Fibroblast of peridontal ligament (primary cell): ENCODE measurements around the gene FRRS1.

ENCODE experiments used
- DNase-seq: peaks from one replicate; pipeline ENCODE4 v3.0.0-alpha.2; 2010; ENCODE audit errors: extremely low read depth

The FRRS1 gene

GRCh38 chr1:99675994-99676393 is 90.4 kb downstream of the FRRS1 start:
- no peak for DNase-seq

- no peak for DNase-seq
Observed at GRCh38 chr1:99675292-99675691, 91.1 kb downstream of the FRRS1 start.

- no peak for DNase-seq
Observed at GRCh38 chr1:99674115-99675064, 92.0 kb downstream of the FRRS1 start.

GRCh38 chr1:99673315-99673714 is 93.1 kb downstream of the FRRS1 start:
- peak; percentile 39 for DNase-seq

GRCh38 chr1:99672530-99673213 is 93.8 kb downstream of the FRRS1 start:
- peak; percentile 52 for DNase-seq

- DNase-seq: no peak
Observed at GRCh38 chr1:99672038-99672437, 94.4 kb downstream of the FRRS1 start.

- no peak for DNase-seq
Observed at GRCh38 chr1:99670583-99670982, 95.9 kb downstream of the FRRS1 start.

GRCh38 chr1:99669821-99670220 is 96.6 kb downstream of the FRRS1 start:
- DNase-seq: no peak

- DNase-seq: no peak
Observed at GRCh38 chr1:99669376-99669775, 97.1 kb downstream of the FRRS1 start.

GRCh38 chr1:99665212-99665611 is 101.2 kb downstream of the FRRS1 start:
- DNase-seq: no peak

GRCh38 chr1:99663501-99663900 is 102.9 kb downstream of the FRRS1 start:
- no peak for DNase-seq

- peak; percentile 98 for DNase-seq
Observed at GRCh38 chr1:99662539-99663080, 103.8 kb downstream of the FRRS1 start.

GRCh38 chr1:99661780-99662179 is 104.7 kb downstream of the FRRS1 start:
- DNase-seq: peak; percentile 19

- DNase-seq: peak; percentile 43
Observed at GRCh38 chr1:99660496-99660895, 105.9 kb downstream of the FRRS1 start.

GRCh38 chr1:99659755-99660210 is 106.7 kb downstream of the FRRS1 start:
- DNase-seq: peak; percentile 56
